Kidney tubule cell (primary cell): Measurements from ENCODE around the gene CTCFL.
A peak's percentile ranks its signal among the peaks of the same experiment; 100 is the strongest.

Experiments used
- DNase-seq: peaks from one replicate; pipeline ENCODE4 v3.0.0-alpha.2; 2018; ENCODE audit warnings: low spot score

CTCFL gene

GRCh38 chr20:57560554-57561355 lies 35.8 kb upstream of the CTCFL start, which contains the start of gene PCK1:
PCK1 (plus strand) TSS chr20:57561110; CDS start chr20:57561412, 302 bp downstream.
- peak; percentile 92 for DNase-seq

- no peak for DNase-seq
Measured at GRCh38 chr20:57559658-57560553, 35.0 kb upstream of the CTCFL start.

DNA sequence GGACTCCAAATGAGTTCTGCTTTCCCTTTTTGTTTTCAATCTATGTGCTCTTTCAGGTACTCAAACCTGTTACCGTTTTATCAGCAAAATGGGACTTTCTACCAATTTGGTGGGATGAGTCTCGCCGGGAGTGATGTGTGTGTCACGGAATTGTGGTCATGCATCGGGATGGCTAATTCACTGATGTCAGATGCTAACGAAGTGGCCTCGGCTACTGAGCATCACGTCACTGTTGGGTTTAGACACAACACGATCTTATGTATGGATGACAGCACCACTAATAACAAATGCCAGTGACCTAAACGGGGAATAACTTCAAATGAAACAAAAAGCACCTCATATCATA lies 34.3 kb upstream of the CTCFL start:
- DNase-seq = no peak

DNA sequence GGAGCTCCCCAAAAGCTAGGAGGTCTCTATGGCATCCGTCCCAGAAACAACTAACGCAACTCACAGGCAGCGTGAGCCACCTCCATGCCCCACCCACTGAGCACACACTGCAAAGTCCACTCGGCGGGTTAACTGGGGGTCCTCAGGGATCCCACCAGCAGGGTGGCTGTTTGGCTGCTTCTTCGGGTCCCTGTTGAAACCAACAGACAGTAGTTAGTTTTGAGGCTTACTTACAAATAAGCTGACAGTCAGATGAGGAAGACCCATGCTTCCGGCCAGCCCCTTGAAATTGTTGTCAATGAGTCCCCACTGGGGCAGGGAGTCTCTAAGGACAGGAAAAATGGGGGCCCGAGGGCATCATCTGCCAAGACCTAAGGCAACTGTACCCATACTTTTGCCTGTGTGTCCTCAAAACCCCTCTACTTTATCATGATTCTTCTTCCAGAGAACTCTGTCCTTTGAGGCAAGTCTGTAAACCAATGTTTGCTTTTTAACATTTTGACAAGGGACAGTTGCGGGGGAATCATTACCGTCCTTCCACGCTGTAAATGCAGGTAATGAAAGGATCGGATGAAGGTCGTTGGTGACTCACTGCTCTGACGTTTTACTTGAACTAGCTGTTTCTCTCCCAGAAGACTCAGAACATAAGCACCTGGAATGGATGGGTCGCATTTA lies 33.8 kb upstream of the CTCFL start:
- DNase-seq = peak; percentile 4

DNA sequence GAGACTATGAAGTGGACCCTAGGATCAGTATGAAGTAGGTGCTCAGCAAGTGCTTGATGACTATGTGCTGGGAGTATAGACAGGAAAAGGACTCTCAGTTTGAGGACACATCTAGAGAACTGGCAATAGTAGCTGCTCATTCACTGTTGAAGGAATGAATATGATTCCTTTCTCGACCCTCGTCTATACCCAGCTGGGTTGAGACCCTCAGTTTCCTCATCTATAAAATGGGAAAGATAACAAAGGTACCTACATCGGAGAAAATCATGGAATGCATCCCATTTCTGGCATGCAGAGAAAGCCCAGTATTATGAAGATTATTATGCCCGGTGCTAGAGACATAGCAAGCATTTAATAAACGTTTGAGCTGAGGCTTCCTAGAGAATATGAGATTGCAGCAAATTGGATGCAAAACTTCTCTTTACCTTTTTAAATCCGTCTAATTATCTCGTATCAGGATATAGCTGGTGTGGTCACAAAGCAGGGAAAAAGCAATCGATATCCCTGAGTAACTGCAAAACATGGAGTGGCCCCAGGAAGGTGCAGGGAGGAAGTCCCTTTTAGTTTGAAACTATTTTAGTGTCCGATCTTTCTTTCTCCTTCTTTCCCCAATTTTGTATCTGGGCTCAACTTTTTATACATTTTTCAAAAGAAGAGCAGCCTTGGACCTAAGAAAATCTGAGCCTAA lies 33.1 kb upstream of the CTCFL start:
- no peak for DNase-seq

DNA sequence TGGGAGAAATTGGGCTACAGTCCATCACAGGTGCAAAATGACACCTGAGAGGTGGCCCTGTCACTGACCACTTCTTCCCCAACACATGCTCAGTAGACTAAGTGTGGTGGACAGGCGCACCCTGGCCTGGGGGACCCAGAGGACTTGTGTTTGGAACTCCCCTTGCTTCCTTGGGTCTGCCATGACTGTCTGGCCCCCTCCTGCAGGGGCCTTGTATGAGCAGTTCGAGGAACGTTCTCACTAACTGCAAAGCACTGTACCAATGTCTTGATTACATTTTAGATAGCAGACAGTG lies 32.0 kb upstream of the CTCFL start:
- no peak for DNase-seq

DNA sequence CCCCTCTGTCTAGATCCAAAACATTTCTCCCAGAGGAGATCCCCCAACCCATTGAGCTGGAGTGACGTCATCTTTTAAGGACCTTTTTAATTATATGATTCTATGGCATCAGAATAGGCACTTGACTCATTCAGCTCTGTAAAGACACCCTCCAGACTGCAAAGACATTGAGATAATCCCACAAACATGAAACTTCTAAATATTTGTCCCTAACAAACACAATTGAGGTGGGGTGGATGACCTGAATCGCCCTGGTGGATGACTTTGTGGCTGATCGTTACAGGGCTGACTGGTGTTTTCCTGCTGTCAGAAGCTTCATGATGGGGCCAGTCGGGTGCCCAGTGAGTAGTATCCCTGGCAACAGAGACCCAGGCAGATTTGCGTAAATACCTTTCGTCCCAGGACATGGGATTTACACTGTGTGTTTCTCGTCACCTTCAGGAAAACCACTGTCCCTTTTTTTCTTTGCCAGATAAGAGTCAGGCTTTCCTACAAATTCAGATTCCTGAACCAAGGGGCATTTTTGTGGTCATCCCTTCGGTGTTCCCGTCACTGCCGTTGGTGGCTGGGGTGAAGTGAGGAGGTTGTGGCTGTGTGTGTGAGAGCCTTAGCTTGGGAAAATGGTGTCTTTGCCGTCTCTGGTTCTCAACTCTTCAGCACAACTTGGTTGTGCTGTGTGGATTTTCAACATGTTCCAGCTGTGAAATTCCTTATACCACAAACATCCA lies 30.7 kb upstream of the CTCFL start:
- DNase-seq = no peak

DNA sequence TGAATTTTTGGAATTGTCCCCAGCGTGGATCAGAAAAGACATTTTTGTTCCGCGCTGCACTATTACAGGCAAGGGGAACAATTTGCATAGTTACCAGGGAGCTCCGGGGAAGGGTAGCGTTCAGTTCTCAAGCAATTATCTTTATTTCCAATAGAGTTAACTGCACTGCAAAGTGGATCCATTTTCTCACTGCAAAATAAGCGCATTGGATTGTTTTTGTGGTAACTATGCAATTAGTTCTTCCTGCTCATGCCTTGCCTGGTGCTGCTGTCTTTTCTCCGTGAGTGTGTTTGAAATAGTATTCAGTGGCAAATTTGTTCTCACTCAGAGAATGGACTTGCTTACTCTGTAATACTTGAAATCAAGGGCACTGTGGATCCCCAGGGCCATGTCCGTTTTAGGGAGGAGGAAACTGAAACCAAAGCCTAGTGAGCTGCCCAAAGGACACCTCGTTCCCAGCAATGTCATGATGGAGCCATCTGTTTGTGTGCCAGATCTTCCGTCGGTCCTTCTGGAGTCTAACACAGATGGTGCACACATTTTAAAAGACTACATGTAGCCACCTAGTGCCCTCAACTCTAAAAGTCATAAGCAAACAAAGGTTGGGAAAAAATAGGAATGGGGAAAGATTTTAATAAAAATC lies 28.6 kb upstream of the CTCFL start:
- DNase-seq = no peak

GRCh38 chr20:57552471-57552870 lies 27.5 kb upstream of the CTCFL start:
- DNase-seq = no peak

- DNase-seq = peak; percentile 72
Measured at GRCh38 chr20:57548177-57549058, 23.5 kb upstream of the CTCFL start.

DNA sequence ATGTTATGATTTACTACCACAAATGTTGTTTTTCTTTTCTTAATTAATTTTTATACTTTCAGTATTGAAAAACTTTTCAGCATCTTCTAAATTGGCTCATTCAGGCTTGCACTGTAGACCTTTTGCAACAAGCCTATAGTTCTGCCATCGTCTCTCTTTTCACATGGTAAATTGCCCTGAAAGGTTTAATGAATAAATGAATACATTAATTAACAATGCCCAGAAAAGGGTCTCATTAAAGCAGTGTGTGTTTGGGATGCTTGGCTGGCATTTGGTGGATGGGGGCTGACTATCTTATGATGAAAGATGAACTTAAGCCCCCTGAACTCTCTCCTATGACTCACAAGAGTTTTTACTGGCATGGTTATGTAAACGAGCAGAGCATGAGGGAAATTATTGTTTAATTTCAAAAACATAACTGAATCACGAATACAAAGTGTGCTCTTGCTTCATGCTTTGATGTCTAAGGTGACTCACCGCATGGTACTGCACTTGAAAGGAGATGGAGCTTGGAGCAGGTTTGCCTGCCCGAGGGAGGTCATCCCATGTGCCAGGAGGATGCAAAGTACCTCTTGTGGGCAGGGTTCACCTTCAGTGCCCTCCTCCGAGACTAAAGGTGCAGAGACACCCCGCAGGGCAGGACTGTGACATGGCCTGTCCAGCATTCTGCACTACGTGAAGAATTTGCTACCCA lies 22.2 kb upstream of the CTCFL start:
- DNase-seq = peak; percentile 23

GRCh38 chr20:57545927-57546662 lies 21.2 kb upstream of the CTCFL start:
- DNase-seq = no peak

- DNase-seq = no peak
Measured at GRCh38 chr20:57544838-57545564, 20.1 kb upstream of the CTCFL start.

DNA sequence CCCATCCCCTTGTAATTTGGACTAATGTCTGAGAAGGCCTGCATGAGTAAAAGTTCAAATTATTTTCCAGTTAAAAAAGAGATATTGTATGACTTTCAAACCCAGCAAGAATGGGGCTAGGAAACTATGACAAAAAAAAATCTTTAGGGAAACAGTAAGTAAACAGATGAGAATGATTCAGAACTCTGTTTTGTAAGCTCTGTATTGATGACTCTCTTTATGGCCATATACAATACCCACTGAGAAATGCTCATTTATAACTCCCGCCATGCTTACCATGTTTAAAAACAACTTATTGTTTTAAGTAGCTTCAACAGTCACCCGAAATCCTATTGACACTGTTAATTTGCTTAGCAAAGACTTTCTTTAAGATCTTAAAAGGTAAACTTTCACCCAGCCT lies 18.8 kb upstream of the CTCFL start:
- DNase-seq = no peak

DNA sequence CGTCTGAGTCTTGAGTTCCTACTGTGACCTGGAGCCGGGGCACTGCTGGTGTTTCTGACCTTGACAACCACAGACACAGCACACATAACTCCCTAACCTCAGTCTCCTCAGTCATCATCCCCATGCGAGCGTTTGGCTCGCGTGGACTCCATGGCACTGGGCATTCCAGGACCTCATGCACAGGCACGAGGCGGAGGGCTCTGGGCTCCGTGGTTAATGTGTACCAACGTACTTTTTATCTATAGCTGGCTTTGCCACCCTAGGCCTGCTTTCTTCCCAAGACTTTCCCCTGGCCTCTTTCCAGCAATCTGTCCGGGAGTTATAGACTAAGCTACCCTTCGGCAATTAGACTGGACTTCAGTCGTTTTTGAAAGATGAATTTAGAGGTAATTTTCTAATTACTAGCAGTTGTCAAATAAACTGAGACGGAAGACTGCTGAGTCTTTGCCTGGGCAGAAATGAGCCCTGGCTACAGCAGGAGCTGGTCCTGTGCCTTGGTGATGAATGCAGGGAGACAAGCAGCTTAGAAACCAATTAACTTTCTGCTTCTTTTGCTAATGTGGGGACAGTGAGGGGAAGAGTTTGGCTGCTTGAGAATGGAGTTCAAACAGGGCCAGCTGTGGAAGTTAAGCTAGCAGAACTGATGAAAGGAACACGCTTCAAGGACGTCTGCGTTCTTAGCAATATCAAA lies 16.1 kb upstream of the CTCFL start:
- DNase-seq = peak; percentile 17

GRCh38 chr20:57539889-57540288 lies 14.9 kb upstream of the CTCFL start:
- no peak for DNase-seq

GRCh38 chr20:57537822-57538221 lies 12.9 kb upstream of the CTCFL start:
- no peak for DNase-seq
